H1 (cell line): ENCODE results near the gene YPEL5. TPM values are rescaled to one million over a fixed set of nuclear protein-coding genes. Genes with fewer than 3 reads are reported as not detected.
"Not testable (repeated sequence)": the region's sequence is repeated elsewhere in the genome, so short reads cannot be mapped to it uniquely, and the experiment has no call there.

Experiments used
- CTCF ChIA-PET: fragments of 300-600 bp; sonication (Branson Sonifier 250); formaldehyde crosslinking; loops from one replicate; lab custom pipeline; 2021; ENCODE audit not compliant: partially characterized antibody; lab: Charles Lee
- POLR2A ChIA-PET: fragments of 300-600 bp; sonication (Branson Sonifier 250); formaldehyde crosslinking; loops from one replicate; lab custom pipeline; 2021; ENCODE audit warnings: inconsistent platforms; ENCODE audit not compliant: partially characterized antibody; lab: Charles Lee
- DNase-seq, 2 experiments: peaks; one replicate each; pipeline versions ENCODE4 v3.0.0 to v3.0.0-alpha.2; 2010 to 2022; ENCODE audit warnings: low spot score in 2 of 2, low read depth in 1 of 2, mixed read lengths in 1 of 2
- FAIRE-seq: peaks from 2 replicates; lab custom pipeline; 2011; peaks lifted over from hg19 to GRCh38; lab: Jason Lieb, UNC
- H2AFZ ChIP-seq: 2 replicates; pipeline ENCODE4 v1.8.1; 2012; ENCODE audit warnings: low read length, inconsistent platforms
- H2AK5ac ChIP-seq: 2 replicates; pipeline ENCODE4 v1.6.1; 2013; ENCODE audit warnings: low read depth, low read length
- H2BK120ac ChIP-seq: replicated peaks from 2 replicates; pipeline ENCODE3; 2013; ENCODE audit warnings: low read depth, low read length, inconsistent platforms
- H2BK12ac ChIP-seq: 2 replicates; pipeline ENCODE4 v1.6.1; 2013; ENCODE audit warnings: low read depth, low read length
- H2BK15ac ChIP-seq: 2 replicates; pipeline ENCODE4 v1.6.1; 2013; ENCODE audit warnings: low read length
- H2BK20ac ChIP-seq: 2 replicates; pipeline ENCODE4 v1.6.1; 2013; ENCODE audit warnings: low read length
- H2BK5ac ChIP-seq: 2 replicates; pipeline ENCODE4 v1.6.1; 2013; ENCODE audit warnings: low read depth, low read length
- H3K14ac ChIP-seq: 2 replicates; pipeline ENCODE4 v1.6.1; 2013; ENCODE audit warnings: inconsistent platforms; ENCODE audit not compliant: insufficient read length
- H3K18ac ChIP-seq: 2 replicates; pipeline ENCODE4 v1.6.1; 2013; ENCODE audit warnings: low read length; ENCODE audit errors: extremely low read depth
- H3K23ac ChIP-seq: 2 replicates; pipeline ENCODE4 v1.6.1; 2013; ENCODE audit warnings: inconsistent platforms; ENCODE audit not compliant: insufficient read length
- H3K23me2 ChIP-seq: 2 replicates; pipeline ENCODE4 v1.6.1; 2013; ENCODE audit warnings: low read depth, low read length
- H3K27ac ChIP-seq: 2 replicates; pipeline ENCODE4 v1.6.1; 2011; ENCODE audit warnings: low read depth, low read length, inconsistent platforms
- H3K27me3 ChIP-seq, 4 experiments: replicated peaks in 1 of 4; 1 replicate in 1 of 4; 2 replicates in 3 of 4; pipeline versions ENCODE4 v1.6.1 to v1.8.1; 2011 to 2013; ENCODE audit warnings: low read length in 3 of 4, mild to moderate bottlenecking in 3 of 4, inconsistent platforms in 2 of 4, mixed read lengths in 2 of 4, moderate library complexity in 1 of 4; ENCODE audit not compliant: control insufficient read depth in 3 of 4, insufficient read depth in 3 of 4; ENCODE audit errors: extremely low read depth in 1 of 4
- H3K36me3 ChIP-seq, 4 experiments: 2 replicates each; pipeline versions ENCODE4 v1.6.1 to v1.8.1; 2011 to 2013; ENCODE audit warnings: mild to moderate bottlenecking in 4 of 4, low read length in 3 of 4, moderate library complexity in 2 of 4, control low read depth in 1 of 4, inconsistent platforms in 1 of 4; ENCODE audit not compliant: insufficient read depth in 4 of 4, control insufficient read depth in 2 of 4
- H3K4ac ChIP-seq: replicated peaks from 2 replicates; pipeline ENCODE3; 2013; ENCODE audit warnings: low read length, low read depth, mixed read lengths, inconsistent platforms; ENCODE audit not compliant: insufficient read length
- H3K4me1 ChIP-seq, 4 experiments: replicated peaks in 1 of 4; 1 replicate in 1 of 4; 2 replicates in 3 of 4; pipeline versions ENCODE4 v1.6.1 to v1.8.1; 2011 to 2013; ENCODE audit warnings: low read length in 3 of 4, inconsistent platforms in 2 of 4, mixed read lengths in 1 of 4; ENCODE audit not compliant: insufficient read depth in 4 of 4, control insufficient read depth in 3 of 4
- H3K4me2 ChIP-seq, 2 experiments: 2 replicates each; pipeline versions ENCODE4 v1.6.1 to v1.8.1; 2011 to 2013; ENCODE audit warnings: low read depth in 2 of 2, low read length in 2 of 2, control low read depth in 1 of 2, inconsistent platforms in 1 of 2, mild to moderate bottlenecking in 1 of 2; ENCODE audit not compliant: insufficient read depth in 1 of 2
- H3K4me3 ChIP-seq, 4 experiments: fragments of 200-600, 300-600 bp in 1 of 4; sonication (generic), shearing (Covaris generic), sonication (Bioruptor Twin) in 1 of 4; 2 replicates each; pipeline versions ENCODE4 v1.5.1 to v1.8.1; 2011 to 2016; ENCODE audit warnings: low read length in 4 of 4, low read depth in 3 of 4, control low read depth in 2 of 4, inconsistent platforms in 2 of 4, mild to moderate bottlenecking in 2 of 4, mixed read lengths in 1 of 4, moderate library complexity in 1 of 4; ENCODE audit not compliant: insufficient read depth in 2 of 4; ENCODE audit errors: extremely low read depth in 1 of 4
- H3K56ac ChIP-seq: replicated peaks from 2 replicates; pipeline ENCODE3; 2013; ENCODE audit warnings: low read depth, mild to moderate bottlenecking, mixed read lengths, low read length, inconsistent platforms; ENCODE audit not compliant: insufficient read length
- H3K79me1 ChIP-seq: 2 replicates; pipeline ENCODE4 v1.6.1; 2013; ENCODE audit warnings: low read depth, low read length, control low read depth
- H3K79me2 ChIP-seq, 2 experiments: 2 replicates each; pipeline versions ENCODE4 v1.6.1 to v1.8.1; 2012 to 2013; ENCODE audit warnings: low read length in 2 of 2, mild to moderate bottlenecking in 2 of 2, inconsistent platforms in 1 of 2; ENCODE audit not compliant: insufficient read depth in 2 of 2, control insufficient read depth in 1 of 2
- H3K9ac ChIP-seq, 4 experiments: replicated peaks in 1 of 4; 1 replicate in 1 of 4; 2 replicates in 3 of 4; pipeline versions ENCODE4 v1.6.1 to v1.8.1; 2011 to 2013; ENCODE audit warnings: low read depth in 3 of 4, low read length in 3 of 4, control low read depth in 2 of 4, mild to moderate bottlenecking in 2 of 4, moderate library complexity in 2 of 4, inconsistent platforms in 1 of 4; ENCODE audit errors: extremely low read depth in 1 of 4
- H3K9me3 ChIP-seq, 2 experiments: 2 replicates each; pipeline versions ENCODE4 v1.6.1 to v1.8.1; 2012 to 2013; ENCODE audit warnings: mild to moderate bottlenecking in 2 of 2, moderate library complexity in 2 of 2, control low read depth in 1 of 2, inconsistent platforms in 1 of 2, low read depth in 1 of 2, low read length in 1 of 2, mixed read lengths in 1 of 2; ENCODE audit not compliant: insufficient read depth in 2 of 2
- H4K20me1 ChIP-seq, 2 experiments: replicated peaks in 1 of 2; 2 replicates each; pipeline versions ENCODE3 to v1.8.1; 2011 to 2013; ENCODE audit warnings: inconsistent platforms in 2 of 2, low read length in 2 of 2, mild to moderate bottlenecking in 1 of 2; ENCODE audit not compliant: insufficient read depth in 2 of 2, control insufficient read depth in 1 of 2
- H4K5ac ChIP-seq: 2 replicates; pipeline ENCODE4 v1.6.1; 2013; ENCODE audit warnings: low read length, low read depth, mixed read lengths, inconsistent platforms; ENCODE audit not compliant: insufficient read length
- H4K8ac ChIP-seq: 2 replicates; pipeline ENCODE4 v1.8.0; 2013; ENCODE audit warnings: mild to moderate bottlenecking, moderate library complexity, low read length, inconsistent platforms; ENCODE audit not compliant: insufficient read depth; ENCODE audit errors: extremely low read depth
- H4K91ac ChIP-seq: replicated peaks from 2 replicates; pipeline ENCODE3; 2013; ENCODE audit warnings: low read length, mixed read lengths, inconsistent platforms; ENCODE audit not compliant: insufficient read length
- WGBS, 2 experiments: shearing (Covaris generic) in 1 of 2; methylation state at CpG; one replicate each; pipeline versions ENCODE4 v1.1.6 to v1.1.7; 2013 to 2015; ENCODE audit warnings: low lambda C conversion rate in 2 of 2, mixed read lengths in 2 of 2, inconsistent platforms in 1 of 2, low coverage in 1 of 2, missing lambda C conversion rate in 1 of 2; ENCODE audit not compliant: insufficient replicate concordance in 2 of 2, insufficient coverage in 1 of 2, insufficient read length in 1 of 2; ENCODE audit errors: extremely low coverage in 1 of 2, missing lambda C conversion rate in 1 of 2; 5-methylcytosine and 5-hydroxymethylcytosine counted together
- polyA plus RNA-seq, 7 experiments: library from polyadenylated mRNA; depleted of rRNA in 3 of 7; stranded (reverse) in 5 of 7; unstranded in 2 of 7; fragments of >200 nt in 5 of 7; fragments of 200-250 nt in 2 of 7; gene quantifications; 1 replicate in 5 of 7; 2 replicates in 1 of 7; 4 replicates in 1 of 7; pipeline versions ENCODE4 v1.2.1 to v1.2.3, GENCODE V29; 2011 to 2013; ENCODE audit warnings: missing spikeins in 2 of 7, mixed read lengths in 2 of 7
- total RNA-seq: library from RNA; stranded (reverse); fragmentation: NEBNext Ultra II Directional; extraction: Animal tissue kit (Norgen Biotek cat#: 25700); gene quantifications from 2 replicates; pipeline ENCODE4 v1.2.1, GENCODE V29; 2021

YPEL5 gene
- total and polyA plus RNA-seq, 2 of the 8 experiments (the other 6 are each of a cell fraction or from before 2014, with no cell fraction given), result 18.5 to 28.0 TPM

GRCh38 chr2:30144951-30145350 is 1.9 kb upstream of the YPEL5 start:
- H3K4me3 ChIP-seq, H3K23ac ChIP-seq, H2AK5ac ChIP-seq, H3K56ac ChIP-seq, H3K9ac ChIP-seq, H4K8ac ChIP-seq, H3K23me2 ChIP-seq, H3K36me3 ChIP-seq, CTCF ChIA-PET, H3K14ac ChIP-seq, H4K20me1 ChIP-seq, H2BK20ac ChIP-seq, H2BK5ac ChIP-seq, FAIRE-seq, H2BK15ac ChIP-seq, H3K79me2 ChIP-seq, POLR2A ChIA-PET, H3K9me3 ChIP-seq, H3K79me1 ChIP-seq, DNase-seq, H3K4ac ChIP-seq, H3K18ac ChIP-seq, H4K5ac ChIP-seq, H2BK12ac ChIP-seq, H2AFZ ChIP-seq, H4K91ac ChIP-seq, H2BK120ac ChIP-seq, H3K4me2 ChIP-seq, H3K27ac ChIP-seq, H3K27me3 ChIP-seq: not testable (repeated sequence)
- H3K4me1 ChIP-seq, result peaks cover 0 to 12% (median 7%) of the 10 kb centered on the region in 4 experiments; a peak in 6 of 7 replicates
- WGBS, 2 experiments, result 71% methylated on average over 3 of the region's 3 CpGs; no CpG with 5 or more reads in 1 of the 2 experiments
